OCI-LY7 (cell line): Measurements from ENCODE around the gene HEATR5A. TPM values are rescaled to one million over a fixed set of nuclear protein-coding genes. Genes with fewer than 3 reads are reported as not detected.

Experiments
- BruUV-seq: library from RNA; stranded (reverse); fragments of 400-500 nt; replicated peaks from 2 replicates; lab custom pipeline; 2021; lab: Mats Ljungman, UMichigan
- CTCF ChIA-PET: fragments of 300-600 bp; sonication (Branson Sonifier 250); formaldehyde crosslinking; loops from one replicate; lab custom pipeline; 2022; ENCODE audit warnings: antibody characterized with exemption; ENCODE audit not compliant: unreplicated experiment; lab: Charles Lee
- POLR2A ChIA-PET: fragments of 300-600 bp; sonication (Branson Sonifier 250); formaldehyde crosslinking; loops from one replicate; lab custom pipeline; 2022; ENCODE audit warnings: antibody characterized with exemption; lab: Charles Lee
- DNase-seq: peaks from one replicate; pipeline ENCODE4 v3.0.0-alpha.2; 2015; ENCODE audit warnings: low spot score
- H2AFZ ChIP-seq: fragments of 200-600 bp; sonication (generic), shearing (Covaris generic); 2 replicates; pipeline ENCODE4 v1.6.1; 2014; ENCODE audit warnings: mild to moderate bottlenecking, antibody characterized with exemption, low read length, moderate library complexity
- H3K27ac ChIP-seq: fragments of 200-600 bp; sonication (generic); 2 replicates; pipeline ENCODE4 v1.5.1; 2014; ENCODE audit warnings: mixed run types, low read depth, mild to moderate bottlenecking, moderate library complexity, low read length, inconsistent platforms; ENCODE audit not compliant: poor library complexity, severe bottlenecking
- H3K36me3 ChIP-seq: fragments of 200-600 bp; sonication (generic); 2 replicates; pipeline ENCODE4 v1.6.1; 2014; ENCODE audit warnings: mild to moderate bottlenecking, antibody characterized with exemption, low read length, moderate library complexity, mixed read lengths; ENCODE audit not compliant: insufficient read depth
- H3K4me1 ChIP-seq: fragments of 200-600 bp; sonication (generic); 2 replicates; pipeline ENCODE4 v1.5.1; 2014; ENCODE audit warnings: mild to moderate bottlenecking, low read length; ENCODE audit not compliant: insufficient read depth, poor library complexity, severe bottlenecking
- H3K4me2 ChIP-seq: fragments of 200-600 bp; sonication (generic); 2 replicates; pipeline ENCODE4 v1.6.1; 2014; ENCODE audit warnings: mild to moderate bottlenecking, low read length
- H3K4me3 ChIP-seq: fragments of 200-600 bp; sonication (generic); 2 replicates; pipeline ENCODE4 v1.5.1; 2014; ENCODE audit warnings: mild to moderate bottlenecking, low read depth, low read length; ENCODE audit not compliant: poor library complexity, severe bottlenecking
- H3K79me2 ChIP-seq: fragments of 200-600 bp; sonication (generic); 2 replicates; pipeline ENCODE4 v1.6.1; 2016; ENCODE audit warnings: low read depth, mild to moderate bottlenecking, low read length, moderate library complexity, mixed read lengths; ENCODE audit not compliant: insufficient read depth
- H3K9me2 ChIP-seq: fragments of 200-600 bp; sonication (generic); 2 replicates; pipeline ENCODE4 v1.6.1; 2016; ENCODE audit warnings: mild to moderate bottlenecking, low read length, mixed read lengths; ENCODE audit not compliant: insufficient read depth
- H3K9me3 ChIP-seq: fragments of 200-600 bp; sonication (generic); 2 replicates; pipeline ENCODE4 v1.6.1; 2014; ENCODE audit warnings: mild to moderate bottlenecking, mixed run types, low read length, mixed read lengths
- H4K20me1 ChIP-seq: fragments of 200-600 bp; sonication (generic); 2 replicates; pipeline ENCODE4 v1.6.1; 2014; ENCODE audit warnings: mild to moderate bottlenecking, antibody characterized with exemption, low read length, moderate library complexity, mixed read lengths; ENCODE audit not compliant: insufficient read depth
- CTCF ChIP-seq: fragments of 200-600 bp; sonication (generic); conservative IDR thresholded peaks from 2 replicates; pipeline ENCODE4 v1.5.1; 2014; ENCODE audit warnings: mild to moderate bottlenecking, antibody characterized with exemption, low read length, moderate library complexity, mixed read lengths
- EZH2phosphoT487 ChIP-seq: fragments of 200-600 bp; sonication (generic); IDR thresholded peaks from 2 replicates; pipeline ENCODE4 v1.6.1; 2018; ENCODE audit warnings: low read depth, borderline replicate concordance, mild to moderate bottlenecking, mixed run types, antibody characterized with exemption, low read length, moderate library complexity, mixed read lengths
- intact Hi-C: fragments of 100-400 bp; cut with micrococcal nuclease; formaldehyde crosslinking; loops from one replicate; pipeline ENCODE4 v1.10.0; 2022; ENCODE audit not compliant: unreplicated experiment
- total RNA-seq, 2 experiments: library from RNA; depleted of rRNA in 1 of 2; stranded (reverse); fragments of >200 nt in 1 of 2; shearing (Covaris generic) in 1 of 2; gene quantifications; 2 replicates each; pipeline ENCODE4 v1.2.3, GENCODE V29; 2014 to 2022

HEATR5A gene
- total RNA-seq, 2 experiments from 2014 or later: 12.0 to 16.2 TPM

GRCh38 chr14:31263485-31264133 is 156.7 kb downstream of the HEATR5A start:
- H2AFZ ChIP-seq: no peak overlapping the region
- ChIA-PET CTCF (no interaction called here), POLR2A (interaction anchor here (0.7 kb wide), 2 partner anchors 16 to 35 kb away, joined by 4 read pairs; no protein-coding TSS in a partner anchor)
- no peaks in the 10 kb centered on the region for H3K36me3 ChIP-seq
- no peaks in the 10 kb centered on the region for H3K79me2 ChIP-seq
- no peaks in the 10 kb centered on the region for H3K9me2 ChIP-seq
- H4K20me1 ChIP-seq: no peaks in the 10 kb centered on the region
- TF ChIP-seq EZH2phosphoT487 (no peak), CTCF (no peak)
- H3K27ac ChIP-seq: no peak overlapping the region
- intact Hi-C loops: no loop called here
- no peak for DNase-seq
- no TSS peak for BruUV-seq
- H3K4me3 ChIP-seq: no peak overlapping the region
- H3K4me1 ChIP-seq: peaks cover 3% of the 10 kb centered on the region
- H3K9me3 ChIP-seq: no peaks in the 10 kb centered on the region
- no peak overlapping the region for H3K4me2 ChIP-seq

GRCh38 chr14:31261859-31262731 is 158.3 kb downstream of the HEATR5A start:
- no TSS peak for BruUV-seq
- no peaks in the 10 kb centered on the region for H3K9me3 ChIP-seq
- H3K79me2 ChIP-seq: no peaks in the 10 kb centered on the region
- no peak overlapping the region for H3K27ac ChIP-seq
- CTCF ChIA-PET: no interaction called here
- peak overlapping the region; percentile 49; the same call in 1 of the 2 replicates for H2AFZ ChIP-seq
- TF ChIP-seq CTCF (no peak), EZH2phosphoT487 (no peak)
- POLR2A ChIA-PET: interaction anchor here (0.5 to 0.8 kb wide), 4 partner anchors 9 to 600 kb away, joined by 3 to 4 read pairs (median 4); partner anchors contain the start of genes AP4S1 and STRN3
- H3K4me1 ChIP-seq: peaks cover 3% of the 10 kb centered on the region
- no peaks in the 10 kb centered on the region for H3K36me3 ChIP-seq
- H3K4me3 ChIP-seq: no peak overlapping the region
- no peaks in the 10 kb centered on the region for H3K9me2 ChIP-seq
- DNase-seq: no peak
- intact Hi-C loops: no loop called here
- peak overlapping the region; percentile 5; the same call in 1 of the 2 replicates for H3K4me2 ChIP-seq
- H4K20me1 ChIP-seq: no peaks in the 10 kb centered on the region
